Body of pancreas (tissue), 4 donors: ENCODE results near the gene RNF213. TPM values are rescaled to one million over a fixed set of nuclear protein-coding genes. Genes with fewer than 3 reads are reported as not detected.

ENCODE experiments used
- ATAC-seq: fragments of 150-250 bp; one replicate; pipeline ENCODE4 v1.9.1; 2016
- DNase-seq, 4 donors: peaks; one replicate each; pipeline ENCODE4 v3.0.0-alpha.2; 2019
- H3K27ac ChIP-seq, 4 donors: fragments of 200-600 bp; sonication (generic); 1 replicate in 3 of 4; 2 replicates in 1 of 4; pipeline versions ENCODE4 v1.5.1 to v1.6.1; 2016 to 2019; ENCODE audit warnings: mild to moderate bottlenecking in 1 of 4, mixed read lengths in 1 of 4, moderate library complexity in 1 of 4
- H3K27me3 ChIP-seq, 2 donors: fragments of 200-600 bp; sonication (generic); one replicate each; pipeline ENCODE4 v1.6.0; 2016; ENCODE audit warnings: mild to moderate bottlenecking in 1 of 2
- H3K36me3 ChIP-seq, 2 donors: fragments of 200-600 bp; sonication (generic); replicated peaks in 1 of 2; 2 replicates each; pipeline ENCODE4 v1.5.1; 2016; ENCODE audit warnings: low read depth in 2 of 2; ENCODE audit not compliant: insufficient read depth in 1 of 2
- H3K4me1 ChIP-seq: fragments of 200-600 bp; sonication (generic); one replicate; pipeline ENCODE4 v1.6.0; 2016
- H3K4me3 ChIP-seq, 2 donors: fragments of 200-600 bp; sonication (generic); 1 replicate in 1 of 2; 2 replicates in 1 of 2; pipeline ENCODE4 v1.5.1; 2016 to 2019
- H3K9me3 ChIP-seq, 3 donors: fragments of 200-600 bp; sonication (generic); 1 replicate in 2 of 3; 2 replicates in 1 of 3; pipeline ENCODE4 v1.5.1; 2016
- POLR2A ChIP-seq, 3 donors: fragments of 450-650 bp; IDR thresholded peaks; one replicate each; pipeline ENCODE4 v1.6.1; 2016; ENCODE audit warnings: antibody characterized with exemption in 3 of 3, mild to moderate bottlenecking in 2 of 3
- WGBS, 2 donors: methylation state at CpG; one replicate each; pipeline ENCODE4 v1.1.5; 2017; 5-methylcytosine and 5-hydroxymethylcytosine counted together
- intact Hi-C: fragments of 100-400 bp; cut with DNase I; formaldehyde crosslinking; loops from one replicate; pipeline ENCODE4 v1.15.1; 2023
- total RNA-seq, 2 donors: library from RNA; depleted of rRNA; stranded (reverse); fragments of >200 nt; gene quantifications; one replicate each; pipeline ENCODE4 v1.1.0, GENCODE V29; 2016
- TF ChIP-seq, protein P1 (sequence below), 7 experiments: fragments of 450-650 bp in 4 of 7; fragments of 200-600 bp in 3 of 7; sonication (generic) in 3 of 7; IDR thresholded peaks; one replicate each; pipeline ENCODE4 v1.5.1; 2016 to 2019; ENCODE audit warnings: antibody characterized with exemption in 7 of 7

Gene RNF213
- total RNA-seq, 2 donors from 2014 or later: 60.7 to 69.5 TPM

- no peaks in the 10 kb centered on the region for H3K4me1 ChIP-seq
- intact Hi-C loops: no loop called here
- H3K9me3 ChIP-seq: no peaks in the 10 kb centered on the region
- no peak overlapping the region for H3K4me3 ChIP-seq
- WGBS, 2 donors: 74 to 80% methylated on average over 3 to 9 of the region's 9 CpGs
- ATAC-seq (no peak), DNase-seq (no peak)
- H3K27me3 ChIP-seq: no peaks in the 10 kb centered on the region
- H3K27ac ChIP-seq: no peak overlapping the region
- TF ChIP-seq, protein P1, sequence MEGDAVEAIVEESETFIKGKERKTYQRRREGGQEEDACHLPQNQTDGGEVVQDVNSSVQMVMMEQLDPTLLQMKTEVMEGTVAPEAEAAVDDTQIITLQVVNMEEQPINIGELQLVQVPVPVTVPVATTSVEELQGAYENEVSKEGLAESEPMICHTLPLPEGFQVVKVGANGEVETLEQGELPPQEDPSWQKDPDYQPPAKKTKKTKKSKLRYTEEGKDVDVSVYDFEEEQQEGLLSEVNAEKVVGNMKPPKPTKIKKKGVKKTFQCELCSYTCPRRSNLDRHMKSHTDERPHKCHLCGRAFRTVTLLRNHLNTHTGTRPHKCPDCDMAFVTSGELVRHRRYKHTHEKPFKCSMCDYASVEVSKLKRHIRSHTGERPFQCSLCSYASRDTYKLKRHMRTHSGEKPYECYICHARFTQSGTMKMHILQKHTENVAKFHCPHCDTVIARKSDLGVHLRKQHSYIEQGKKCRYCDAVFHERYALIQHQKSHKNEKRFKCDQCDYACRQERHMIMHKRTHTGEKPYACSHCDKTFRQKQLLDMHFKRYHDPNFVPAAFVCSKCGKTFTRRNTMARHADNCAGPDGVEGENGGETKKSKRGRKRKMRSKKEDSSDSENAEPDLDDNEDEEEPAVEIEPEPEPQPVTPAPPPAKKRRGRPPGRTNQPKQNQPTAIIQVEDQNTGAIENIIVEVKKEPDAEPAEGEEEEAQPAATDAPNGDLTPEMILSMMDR (IDR thresholded peaks at IDR 0.05): no peak
- TF ChIP-seq POLR2A (IDR thresholded peaks at IDR 0.05): no peak
- H3K36me3 ChIP-seq: no peaks in the 10 kb centered on the region
These were observed 178.8 kb downstream of the RNF213 start for GRCh38 chr17:80439499-80439898.

- Histone ChIP-seq H3K4me1 (peaks cover 9% of the 10 kb centered on the region), H3K36me3 (no peaks in the 10 kb centered on the region), H3K4me3 (no peak overlapping the region), H3K27me3 (no peaks in the 10 kb centered on the region), H3K9me3 (no peaks in the 10 kb centered on the region), H3K27ac (no peak overlapping the region)
- ATAC-seq (no peak), DNase-seq (peak in 1 of 4 donors; percentile 30)
- WGBS, 2 donors: 51 to 53% methylated on average over 13 to 14 of the region's 14 CpGs
- no peak for TF ChIP-seq POLR2A (IDR thresholded peaks at IDR 0.05)
- TF ChIP-seq, protein P1 (IDR thresholded peaks at IDR 0.05): no peak
- intact Hi-C loops: no loop called here
These were observed 180.5 kb downstream of the RNF213 start for GRCh38 chr17:80441133-80441578.

- no peak for DNase-seq
These were observed 181.1 kb downstream of the RNF213 start for GRCh38 chr17:80441598-80442322.

GRCh38 chr17:80442323-80442659, 181.6 kb downstream of the RNF213 start:
- H3K36me3 ChIP-seq: no peaks in the 10 kb centered on the region
- DNase-seq (no peak), ATAC-seq (no peak)
- no peak overlapping the region for H3K4me3 ChIP-seq
- no peaks in the 10 kb centered on the region for H3K9me3 ChIP-seq
- WGBS, 2 donors: 87 to 93% methylated on average over 7 to 12 of the region's 12 CpGs
- H3K27ac ChIP-seq: no peak overlapping the region
- intact Hi-C loops: no loop called here
- peaks cover 20% of the 10 kb centered on the region for H3K4me1 ChIP-seq
- H3K27me3 ChIP-seq: no peaks in the 10 kb centered on the region
- no peak for TF ChIP-seq POLR2A (IDR thresholded peaks at IDR 0.05)
- TF ChIP-seq, protein P1 (IDR thresholded peaks at IDR 0.05): no peak

More at GRCh38 chr17:80441598-80442322, 181.1 kb downstream of the RNF213 start:
- no peaks in the 10 kb centered on the region for H3K36me3 ChIP-seq
- 86 to 90% methylated on average over 10 to 14 of the region's 14 CpGs for WGBS, 2 donors
- intact Hi-C loops: no loop called here
- H3K4me3 ChIP-seq: no peak overlapping the region
- H3K27ac ChIP-seq: no peak overlapping the region
- TF ChIP-seq, protein P1 (IDR thresholded peaks at IDR 0.05): no peak
- TF ChIP-seq POLR2A (IDR thresholded peaks at IDR 0.05): no peak
- H3K27me3 ChIP-seq: no peaks in the 10 kb centered on the region
- ATAC-seq: no peak
- H3K4me1 ChIP-seq: peaks cover 15% of the 10 kb centered on the region
- no peaks in the 10 kb centered on the region for H3K9me3 ChIP-seq

- Histone ChIP-seq H3K27me3 (no peaks in the 10 kb centered on the region), H3K4me3 (no peak overlapping the region), H3K27ac (no peak overlapping the region), H3K4me1 (peaks cover 20% of the 10 kb centered on the region), H3K9me3 (no peaks in the 10 kb centered on the region), H3K36me3 (no peaks in the 10 kb centered on the region)
- intact Hi-C loops: no loop called here
- 91 to 93% methylated on average over 4 of the region's 4 CpGs for whole genome bisulfite sequencing, 2 donors
- DNase-seq (no peak), ATAC-seq (no peak)
- TF ChIP-seq POLR2A (IDR thresholded peaks at IDR 0.05): no peak
- TF ChIP-seq, protein P1 (IDR thresholded peaks at IDR 0.05): no peak
These were observed 182.1 kb downstream of the RNF213 start for GRCh38 chr17:80442764-80443163.
